ENCODE results near the gene PRKCZ. TPM values are rescaled to one million over a fixed set of nuclear protein-coding genes. Genes with fewer than 3 reads are reported as not detected.
A peak's percentile ranks its signal among the peaks of the same experiment; 100 is the strongest.

PRKCZ gene
- total RNA-seq, 2 donors from 2014 or later, result 34.5 to 46.7 TPM

DNA sequence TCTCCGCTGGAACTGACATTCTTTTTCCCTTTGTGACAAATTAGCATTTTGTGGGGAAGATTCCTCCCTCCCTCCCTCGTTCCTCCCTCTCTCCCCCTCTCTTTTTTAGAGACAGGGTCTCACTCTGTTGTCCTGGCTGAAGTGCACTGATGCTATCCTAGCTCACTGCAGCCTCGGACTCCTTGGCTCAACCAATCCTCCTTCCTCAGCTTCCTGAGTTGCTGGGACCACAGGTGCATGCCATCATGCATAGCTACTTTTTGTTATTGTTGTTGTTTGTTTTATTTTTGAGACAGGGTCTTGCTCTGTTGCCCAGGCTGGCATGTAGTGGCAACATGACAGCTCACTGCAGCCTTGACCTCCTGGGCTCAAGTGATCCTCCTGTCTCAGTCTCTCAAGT, 171.1 kb downstream of the PRKCZ start:
- Histone ChIP-seq H3K27ac (no peak overlapping the region), H3K36me3 (no peaks in the 10 kb centered on the region), H3K4me3 (no peak overlapping the region), H3K9me3 (no peaks in the 10 kb centered on the region), H3K27me3 (replicated peaks; ENCODE audit: insufficient read depth) (no peaks in the 10 kb centered on the region), H3K4me1 (replicated peaks) (no peaks in the 10 kb centered on the region)
- intact Hi-C loops (cut with DNase I), result no loop called here
- TF ChIP-seq, protein P1, sequence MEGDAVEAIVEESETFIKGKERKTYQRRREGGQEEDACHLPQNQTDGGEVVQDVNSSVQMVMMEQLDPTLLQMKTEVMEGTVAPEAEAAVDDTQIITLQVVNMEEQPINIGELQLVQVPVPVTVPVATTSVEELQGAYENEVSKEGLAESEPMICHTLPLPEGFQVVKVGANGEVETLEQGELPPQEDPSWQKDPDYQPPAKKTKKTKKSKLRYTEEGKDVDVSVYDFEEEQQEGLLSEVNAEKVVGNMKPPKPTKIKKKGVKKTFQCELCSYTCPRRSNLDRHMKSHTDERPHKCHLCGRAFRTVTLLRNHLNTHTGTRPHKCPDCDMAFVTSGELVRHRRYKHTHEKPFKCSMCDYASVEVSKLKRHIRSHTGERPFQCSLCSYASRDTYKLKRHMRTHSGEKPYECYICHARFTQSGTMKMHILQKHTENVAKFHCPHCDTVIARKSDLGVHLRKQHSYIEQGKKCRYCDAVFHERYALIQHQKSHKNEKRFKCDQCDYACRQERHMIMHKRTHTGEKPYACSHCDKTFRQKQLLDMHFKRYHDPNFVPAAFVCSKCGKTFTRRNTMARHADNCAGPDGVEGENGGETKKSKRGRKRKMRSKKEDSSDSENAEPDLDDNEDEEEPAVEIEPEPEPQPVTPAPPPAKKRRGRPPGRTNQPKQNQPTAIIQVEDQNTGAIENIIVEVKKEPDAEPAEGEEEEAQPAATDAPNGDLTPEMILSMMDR (IDR thresholded peaks at IDR 0.05), result no peak
- TF ChIP-seq POLR2AphosphoS5 (IDR thresholded peaks at IDR 0.05) (no peak), POLR2A (IDR thresholded peaks at IDR 0.05) (no peak)
- 87% methylated on average over 3 of the region's 3 CpGs for WGBS
- no peak for DNase-seq (ENCODE audit: low spot score)

DNA sequence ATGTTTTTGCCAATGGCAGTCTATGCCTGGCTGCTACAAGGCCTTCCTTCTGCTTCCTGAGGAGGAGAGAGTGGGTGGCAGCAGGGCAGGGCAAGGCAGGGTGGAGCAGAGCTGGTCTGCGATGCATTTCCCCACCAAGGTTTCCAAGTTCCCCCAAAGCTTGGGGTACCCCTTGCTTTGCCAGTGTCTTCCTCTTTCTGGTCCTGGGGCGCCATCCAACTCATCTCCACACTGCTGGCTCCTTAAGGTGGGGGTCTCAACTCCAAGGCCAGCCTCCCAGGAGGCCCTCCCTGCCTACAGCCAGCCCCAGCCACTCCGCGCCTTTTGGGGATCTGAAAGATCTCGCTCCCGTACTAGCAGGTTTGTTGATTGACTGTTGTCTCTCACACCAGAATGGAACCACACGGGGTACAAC, 174.0 kb downstream of the PRKCZ start:
- DNase-seq (ENCODE audit: low spot score), result no peak
- Histone ChIP-seq H3K4me1 (replicated peaks) (peaks cover 5% of the 10 kb centered on the region), H3K27me3 (replicated peaks; ENCODE audit: insufficient read depth) (no peaks in the 10 kb centered on the region), H3K9me3 (no peaks in the 10 kb centered on the region), H3K4me3 (no peak overlapping the region), H3K27ac (no peak overlapping the region), H3K36me3 (no peaks in the 10 kb centered on the region)
- intact Hi-C loops (cut with DNase I), result no loop called here
- TF ChIP-seq, protein P1 (IDR thresholded peaks at IDR 0.05), result no peak
- 82% methylated on average over 7 of the region's 7 CpGs for WGBS

- DNase-seq (ENCODE audit: low spot score), result no peak
- intact Hi-C loops (cut with DNase I), result no loop called here
- no peaks in the 10 kb centered on the region for H3K36me3 ChIP-seq
- TF ChIP-seq POLR2AphosphoS5 (IDR thresholded peaks at IDR 0.05) (no peak), POLR2A (IDR thresholded peaks at IDR 0.05) (no peak)
- TF ChIP-seq, protein P1 (IDR thresholded peaks at IDR 0.05), result no peak
- H3K4me1 ChIP-seq (replicated peaks), result peaks cover 5% of the 10 kb centered on the region
- no peak overlapping the region for H3K4me3 ChIP-seq
- no peaks in the 10 kb centered on the region for H3K9me3 ChIP-seq
- H3K27ac ChIP-seq, result no peak overlapping the region
- no peaks in the 10 kb centered on the region for H3K27me3 ChIP-seq (replicated peaks; ENCODE audit: insufficient read depth)
- 84% methylated on average over 18 of the region's 18 CpGs for WGBS
Measured at GRCh38 chr1:2224631-2225428, 174.6 kb downstream of the PRKCZ start.

DNA sequence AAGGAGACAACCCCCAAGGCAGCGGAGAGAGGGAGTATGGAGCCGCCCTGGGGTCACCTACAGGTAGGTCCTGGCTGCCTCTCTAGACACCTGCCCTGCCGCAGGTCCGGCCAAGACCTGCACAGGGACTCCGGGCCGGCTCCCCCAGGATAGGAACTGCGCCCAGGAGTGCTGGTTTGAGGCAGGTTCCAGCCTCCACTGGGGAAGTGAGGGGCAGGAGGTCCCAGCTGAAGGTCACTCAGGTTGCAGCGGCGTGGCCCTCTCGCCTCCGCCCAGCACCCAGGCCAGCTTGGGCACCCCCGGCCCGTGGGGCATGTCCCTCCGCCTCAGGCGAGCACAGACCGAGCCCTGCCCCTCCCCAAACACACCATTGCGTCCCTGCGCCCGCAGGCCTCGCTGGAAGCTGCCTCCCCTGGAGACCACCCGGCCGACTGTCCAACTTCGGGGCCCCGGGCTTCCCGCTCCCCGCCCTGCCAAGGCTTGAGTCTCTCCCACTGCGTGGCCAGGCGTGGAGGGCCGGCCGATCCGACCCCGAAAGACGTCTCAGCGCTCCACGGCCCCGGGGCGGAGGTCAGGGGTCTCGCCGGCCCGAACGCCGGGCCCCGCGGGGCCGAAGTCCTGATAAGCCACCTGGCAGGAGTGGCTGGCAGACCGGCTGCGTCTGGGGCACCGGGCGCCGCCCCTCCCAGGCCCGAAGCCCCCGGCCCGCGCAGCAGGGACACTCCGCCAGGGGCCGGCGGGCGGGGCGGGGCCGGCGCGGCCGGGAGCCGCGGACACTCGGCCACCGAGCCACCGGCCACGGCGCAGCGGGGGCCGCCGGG, 176.5 kb downstream of the PRKCZ start:
- Histone ChIP-seq H3K36me3 (no peaks in the 10 kb centered on the region), H3K27ac (peak overlapping the region; percentile 98), H3K4me3 (peak overlapping the region; percentile 76 to 81), H3K27me3 (replicated peaks; ENCODE audit: insufficient read depth) (no peaks in the 10 kb centered on the region), H3K9me3 (no peaks in the 10 kb centered on the region), H3K4me1 (replicated peaks) (peaks cover 5% of the 10 kb centered on the region)
- intact Hi-C loops (cut with DNase I), result no loop called here
- WGBS, result 29% methylated on average over 37 of the region's 73 CpGs
- no peak for DNase-seq (ENCODE audit: low spot score)
- TF ChIP-seq POLR2AphosphoS5 (IDR thresholded peaks at IDR 0.05) (no peak), POLR2A (IDR thresholded peaks at IDR 0.05) (no peak)
- TF ChIP-seq, protein P1 (IDR thresholded peaks at IDR 0.05), result no peak
